K562 (cell line): Measurements from ENCODE around the gene TIMP2. TPM values are rescaled to one million over a fixed set of nuclear protein-coding genes. Genes with fewer than 3 reads are reported as not detected.

Source experiments
- ATF2 ChIP-seq: sonication (generic); formaldehyde crosslinking; IDR thresholded peaks from 2 replicates; pipeline ENCODE4 v1.8.1; 2022; ENCODE audit warnings: missing genetic modification reagents
- BDP1 ChIP-seq: IDR thresholded peaks from 3 replicates; pipeline ENCODE4 v1.6.1; 2011; ENCODE audit not compliant: insufficient read length, insufficient read depth
- KDM5B ChIP-seq: fragments of 200-600 bp; sonication (generic); IDR thresholded peaks from 2 replicates; pipeline ENCODE4 v1.6.1; 2012; ENCODE audit warnings: low read depth, mild to moderate bottlenecking, moderate library complexity, low read length, control low read depth, inconsistent platforms; ENCODE audit not compliant: insufficient replicate concordance
- KHSRP ChIP-seq: fragments of 450-650 bp; IDR thresholded peaks from 2 replicates; pipeline ENCODE4 v1.6.1; 2017
- MAFF ChIP-seq: IDR thresholded peaks from 2 replicates; pipeline ENCODE4 v1.6.1; 2012; ENCODE audit warnings: low read length, improper control_type of control experiment
- MGA ChIP-seq: fragments of 450-650 bp; IDR thresholded peaks from 2 replicates; pipeline ENCODE4 v1.6.1; 2016; ENCODE audit warnings: mild to moderate bottlenecking, moderate library complexity
- MXD1 ChIP-seq: fragments of 250-450 bp; sonication (Bioruptor Pico); IDR thresholded peaks from 2 replicates; pipeline ENCODE4 v1.8.0; 2021; ENCODE audit warnings: borderline replicate concordance, mild to moderate bottlenecking, moderate library complexity; ENCODE audit not compliant: poor library complexity, severe bottlenecking
- PCBP2 ChIP-seq: fragments of 200-400 bp; formaldehyde crosslinking; IDR thresholded peaks from 2 replicates; pipeline ENCODE4 v1.6.1; 2018; ENCODE audit warnings: low read length, low read depth, mild to moderate bottlenecking, moderate library complexity; ENCODE audit not compliant: poor library complexity, severe bottlenecking
- SNRNP70 ChIP-seq: fragments of 200-400 bp; formaldehyde crosslinking; optimal IDR thresholded peaks from 2 replicates; pipeline ENCODE3; 2017; ENCODE audit warnings: low read depth, low read length
- STAT5B ChIP-seq: fragments of 250-450 bp; sonication (Bioruptor Pico); IDR thresholded peaks from 2 replicates; pipeline ENCODE4 v1.8.0; 2021; ENCODE audit warnings: mild to moderate bottlenecking, inconsistent platforms
- ZNF134 ChIP-seq: fragments of 250-450 bp; sonication (Bioruptor Pico); conservative IDR thresholded peaks from 2 replicates; pipeline ENCODE4 v1.4.0; 2020
- polyA plus RNA-seq, 8 experiments: library from polyadenylated mRNA; depleted of rRNA in 4 of 8; stranded (reverse) in 5 of 8; unstranded in 3 of 8; fragments of >200 nt; fragmentation: Nextera tagmentation in 2 of 8; fragmentation: Illumina TruSeq in 1 of 8; extraction: Ambion mirVana in 2 of 8; extraction: Trizol in 1 of 8; gene quantifications; 2 replicates each; pipeline versions ENCODE4 v1.2.1 to v1.2.3, GENCODE V29; 2011 to 2014; ENCODE audit warnings: inconsistent platforms in 1 of 8, missing spikeins in 1 of 8
- total RNA-seq, 7 experiments: library from RNA; depleted of rRNA in 6 of 7; stranded (reverse); fragments of >200 nt in 6 of 7; fragmentation: Illumina TruSeq in 2 of 7; extraction: Trizol in 2 of 7; gene quantifications; 2 replicates each; pipeline versions ENCODE4 v1.2.1 to v1.2.3, GENCODE V29; 2011 to 2021; ENCODE audit warnings: low replicate concordance in 1 of 7
- TF ChIP-seq, protein P1 (sequence below), 2 experiments: fragments of 450-650 bp in 1 of 2; sonication (generic) in 1 of 2; formaldehyde crosslinking in 1 of 2; IDR thresholded peaks in 1 of 2; conservative IDR thresholded peaks in 1 of 2; 2 replicates each; pipeline versions ENCODE4 v1.6.1 to v1.8.1; 2016 to 2023; ENCODE audit warnings: mild to moderate bottlenecking in 2 of 2, moderate library complexity in 2 of 2, inconsistent platforms in 1 of 2, missing genetic modification reagents in 1 of 2

The TIMP2 gene
- total and polyA plus RNA-seq, 9 of the 15 experiments (the other 6 are each of a cell fraction or from before 2014, with no cell fraction given): 0.55 TPM; not detected in 8

GRCh38 chr17:78840780-78841611, 84.2 kb downstream of the TIMP2 start, which contains the start of gene USP36 (continued):
- peak; percentile 86 for TF ChIP-seq ATF2 (CRISPR knock-in tag)
- no peak for TF ChIP-seq BDP1
- no peak for TF ChIP-seq SNRNP70
- no peak for TF ChIP-seq ZNF134 (CRISPR knock-in tag)
- peak; percentile 90 for TF ChIP-seq MXD1 (CRISPR knock-in tag)
- peak; percentile 90 for TF ChIP-seq KHSRP
- TF ChIP-seq MGA: peak; percentile 71
- TF ChIP-seq KDM5B: peak; percentile 45
- TF ChIP-seq PCBP2: no peak
- TF ChIP-seq, protein P1, sequence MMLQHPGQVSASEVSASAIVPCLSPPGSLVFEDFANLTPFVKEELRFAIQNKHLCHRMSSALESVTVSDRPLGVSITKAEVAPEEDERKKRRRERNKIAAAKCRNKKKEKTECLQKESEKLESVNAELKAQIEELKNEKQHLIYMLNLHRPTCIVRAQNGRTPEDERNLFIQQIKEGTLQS (IDR thresholded peaks at IDR 0.05): peak; percentile 99
- TF ChIP-seq, protein P1 (CRISPR knock-in tag; conservative IDR thresholded peaks at IDR 0.05): peak; percentile 85
- no peak for TF ChIP-seq MAFF
- no peak for TF ChIP-seq STAT5B (CRISPR knock-in tag)
